ENCODE data around the gene FAM98B.

FAM98B gene

GRCh38 chr15:38532728-38533127 is 78.8 kb downstream of the FAM98B start:
- Mint-ChIP-seq H3K36me3 (peaks cover 34% of the 10 kb centered on the region), H3K27ac (peak overlapping the region; percentile 87), H3K4me3 (peak overlapping the region; percentile 3)

DNA sequence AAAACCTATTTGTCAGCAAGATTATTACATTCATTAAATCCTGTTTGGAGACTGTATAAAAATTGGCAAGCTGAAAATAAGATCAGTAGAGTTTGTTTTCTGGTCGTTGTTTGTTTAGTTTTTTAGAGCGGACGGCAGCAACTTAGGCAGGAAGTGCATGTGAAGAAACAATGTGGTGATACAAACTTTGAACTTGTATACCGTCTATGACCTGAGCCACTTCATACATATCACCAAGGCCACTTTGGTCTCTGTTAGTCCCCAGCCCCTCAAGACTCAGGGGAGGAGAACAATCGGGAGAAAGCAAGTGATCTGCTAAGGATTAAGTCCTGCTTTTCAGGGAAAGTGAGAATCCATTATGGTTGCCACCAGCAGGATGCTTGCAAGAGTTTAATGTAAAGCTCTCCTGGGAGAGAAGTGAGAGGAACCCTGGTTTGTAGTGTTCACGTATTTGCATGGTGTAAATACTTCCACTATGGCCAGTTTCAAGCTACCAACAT is 79.5 kb downstream of the FAM98B start:
- Mint-ChIP-seq H3K27me3 (no peaks in the 10 kb centered on the region), H3K36me3 (peaks cover 30% of the 10 kb centered on the region), H3K4me1 (ENCODE audit: low read depth) (peaks cover 99% of the 10 kb centered on the region), H3K27ac (peak overlapping the region; percentile 87), H3K9me3 (ENCODE audit: low read depth) (no peaks in the 10 kb centered on the region), H3K4me3 (peak overlapping the region; percentile 30)

More at GRCh38 chr15:38532728-38533127, 78.8 kb downstream of the FAM98B start:
- no peaks in the 10 kb centered on the region for H3K27me3 Mint-ChIP-seq
- H3K4me1 Mint-ChIP-seq (ENCODE audit: low read depth) = peaks cover 97% of the 10 kb centered on the region
- no peaks in the 10 kb centered on the region for H3K9me3 Mint-ChIP-seq (ENCODE audit: low read depth)

GRCh38 chr15:38533926-38534325 is 80.0 kb downstream of the FAM98B start:
- H3K9me3 Mint-ChIP-seq (ENCODE audit: low read depth) = no peaks in the 10 kb centered on the region
- no peaks in the 10 kb centered on the region for H3K27me3 Mint-ChIP-seq
- peaks cover 27% of the 10 kb centered on the region for H3K36me3 Mint-ChIP-seq
- peak overlapping the region; percentile 71 for H3K27ac Mint-ChIP-seq
- H3K4me1 Mint-ChIP-seq (ENCODE audit: low read depth) = peaks cover 99% of the 10 kb centered on the region
- H3K4me3 Mint-ChIP-seq = peak overlapping the region; percentile 30

- peaks cover 99% of the 10 kb centered on the region for H3K4me1 Mint-ChIP-seq (ENCODE audit: low read depth)
- H3K36me3 Mint-ChIP-seq = peaks cover 21% of the 10 kb centered on the region
- no peaks in the 10 kb centered on the region for H3K27me3 Mint-ChIP-seq
- peak overlapping the region; percentile 71 for H3K27ac Mint-ChIP-seq
- no peak overlapping the region for H3K4me3 Mint-ChIP-seq
- H3K9me3 Mint-ChIP-seq (ENCODE audit: low read depth) = no peaks in the 10 kb centered on the region
Observed at GRCh38 chr15:38534691-38535090, 80.8 kb downstream of the FAM98B start.

DNA sequence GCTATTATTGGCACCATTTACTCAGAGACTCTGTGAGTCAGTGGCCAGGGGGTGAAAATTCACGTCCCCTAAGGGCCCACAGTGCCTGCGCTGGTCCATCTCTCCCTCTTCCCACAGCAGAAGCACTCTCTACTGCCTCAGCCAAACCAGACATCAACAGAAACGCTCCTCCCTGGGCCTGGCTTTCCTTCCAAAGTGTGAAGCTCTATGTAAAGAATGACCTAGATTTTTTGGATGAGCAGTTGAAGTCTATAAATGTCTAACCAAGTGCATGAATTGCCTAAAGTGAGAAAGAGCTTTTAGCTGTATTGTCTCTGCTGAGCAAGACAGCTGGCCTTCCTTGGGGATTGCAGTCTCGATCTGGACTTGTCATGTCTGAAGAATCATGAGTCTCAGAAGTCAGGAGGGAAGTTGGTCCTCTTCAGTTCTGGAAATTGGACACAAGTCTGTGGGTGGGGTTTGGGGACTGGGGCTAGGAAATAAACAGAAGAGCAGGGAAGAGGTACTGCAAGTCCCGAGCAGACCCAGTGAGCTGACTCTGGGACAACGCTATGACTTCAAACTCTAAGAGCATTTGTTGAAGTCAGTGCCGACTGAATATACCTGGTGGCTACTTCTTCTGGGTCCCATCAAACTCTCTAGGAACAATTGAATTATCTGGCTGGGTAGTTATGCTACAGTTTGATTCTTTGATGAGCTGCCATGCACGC is 81.7 kb downstream of the FAM98B start:
- no peaks in the 10 kb centered on the region for H3K9me3 Mint-ChIP-seq (ENCODE audit: low read depth)
- H3K4me1 Mint-ChIP-seq (ENCODE audit: low read depth) = peaks cover 99% of the 10 kb centered on the region
- H3K27ac Mint-ChIP-seq = peak overlapping the region; percentile 71
- peak overlapping the region; percentile 3 for H3K4me3 Mint-ChIP-seq
- no peaks in the 10 kb centered on the region for H3K27me3 Mint-ChIP-seq
- H3K36me3 Mint-ChIP-seq = peaks cover 15% of the 10 kb centered on the region

GRCh38 chr15:38536201-38536676 is 82.3 kb downstream of the FAM98B start:
- peaks cover 15% of the 10 kb centered on the region for H3K36me3 Mint-ChIP-seq
- peak overlapping the region; percentile 71 for H3K27ac Mint-ChIP-seq
- no peaks in the 10 kb centered on the region for H3K27me3 Mint-ChIP-seq
- no peak overlapping the region for H3K4me3 Mint-ChIP-seq
- peaks cover 99% of the 10 kb centered on the region for H3K4me1 Mint-ChIP-seq (ENCODE audit: low read depth)
- no peaks in the 10 kb centered on the region for H3K9me3 Mint-ChIP-seq (ENCODE audit: low read depth)
